Natural killer cell (primary cell): ENCODE results near the gene ADM5. TPM values are rescaled to one million over a fixed set of nuclear protein-coding genes. Genes with fewer than 3 reads are reported as not detected.

Source experiments
- ATAC-seq, 3 donors: fragments of 150-1000 bp in 2 of 3; fragments of 200-7000 bp in 1 of 3; cut with Tn5 transposase; 1 replicate in 1 of 3; 2 replicates in 2 of 3; pipeline ENCODE4 v1.10.0; 2021; ENCODE audit warnings: mild to moderate bottlenecking in 2 of 3, moderate library complexity in 2 of 3
- DNase-seq, 2 donors: peaks; one replicate each; pipeline versions ENCODE4 v3.0.0 to v3.0.0-alpha.2; 2013 to 2021; ENCODE audit warnings: mixed read lengths in 1 of 2
- H3K27ac ChIP-seq: one replicate; pipeline ENCODE4 v1.5.1; 2013; ENCODE audit warnings: mild to moderate bottlenecking, low read length
- H3K27me3 ChIP-seq: one replicate; pipeline ENCODE4 v1.6.1; 2013; ENCODE audit warnings: low read length; ENCODE audit not compliant: control insufficient read depth, insufficient read depth
- H3K36me3 ChIP-seq: one replicate; pipeline ENCODE4 v1.6.1; 2013; ENCODE audit warnings: low read length; ENCODE audit not compliant: control insufficient read depth, insufficient read depth
- H3K4me1 ChIP-seq: one replicate; pipeline ENCODE4 v1.6.1; 2013; ENCODE audit warnings: low read length; ENCODE audit not compliant: control insufficient read depth, insufficient read depth
- H3K4me3 ChIP-seq: one replicate; pipeline ENCODE4 v1.5.1; 2013; ENCODE audit warnings: low read length
- H3K9me3 ChIP-seq: one replicate; pipeline ENCODE4 v1.6.1; 2013; ENCODE audit warnings: low read length; ENCODE audit not compliant: control insufficient read depth, insufficient read depth
- H3K27ac Mint-ChIP-seq, 2 donors: one replicate each; pipeline ENCODE4 v1.8.0; 2022; ENCODE audit warnings: mild to moderate bottlenecking in 2 of 2, mixed read lengths in 2 of 2, moderate library complexity in 1 of 2
- H3K27me3 Mint-ChIP-seq, 2 donors: one replicate each; pipeline ENCODE4 v1.8.0; 2022; ENCODE audit warnings: low read depth in 2 of 2, mixed read lengths in 2 of 2
- H3K36me3 Mint-ChIP-seq: one replicate; pipeline ENCODE4 v1.8.0; 2022; ENCODE audit warnings: mixed read lengths
- H3K4me1 Mint-ChIP-seq, 2 donors: one replicate each; pipeline ENCODE4 v1.8.0; 2022; ENCODE audit warnings: mixed read lengths in 2 of 2
- H3K4me3 Mint-ChIP-seq: one replicate; pipeline ENCODE4 v1.8.0; 2022; ENCODE audit warnings: mild to moderate bottlenecking, moderate library complexity, mixed read lengths
- H3K9me3 Mint-ChIP-seq, 2 donors: one replicate each; pipeline ENCODE4 v1.8.0; 2022; ENCODE audit warnings: mixed read lengths in 2 of 2
- whole genome bisulfite sequencing: methylation state at CpG from one replicate; pipeline ENCODE4 v1.1.7; 2013; ENCODE audit warnings: missing lambda C conversion rate; ENCODE audit not compliant: insufficient coverage; 5-methylcytosine and 5-hydroxymethylcytosine counted together
- intact Hi-C: fragments of 100-400 bp; cut with micrococcal nuclease; formaldehyde crosslinking; loops from one replicate; pipeline ENCODE4 v1.14.2; 2022
- total RNA-seq, 4 donors: library from RNA; stranded (reverse); fragments of 120-200 nt in 1 of 4; gene quantifications; one replicate each; pipeline versions ENCODE4 v1.2.3 to v1.2.4, GENCODE V29; 2013 to 2022
- TF ChIP-seq, protein P1 (sequence below): fragments of 200-600 bp; IDR thresholded peaks from one replicate; pipeline ENCODE4 v1.8.0; 2022; ENCODE audit warnings: antibody characterized with exemption

The ADM5 gene
- total RNA-seq, 3 donors from 2014 or later (not counting 1 experiment from before 2014, with no cell fraction given): 2.3 to 2.9 (median 2.4) TPM

DNA sequence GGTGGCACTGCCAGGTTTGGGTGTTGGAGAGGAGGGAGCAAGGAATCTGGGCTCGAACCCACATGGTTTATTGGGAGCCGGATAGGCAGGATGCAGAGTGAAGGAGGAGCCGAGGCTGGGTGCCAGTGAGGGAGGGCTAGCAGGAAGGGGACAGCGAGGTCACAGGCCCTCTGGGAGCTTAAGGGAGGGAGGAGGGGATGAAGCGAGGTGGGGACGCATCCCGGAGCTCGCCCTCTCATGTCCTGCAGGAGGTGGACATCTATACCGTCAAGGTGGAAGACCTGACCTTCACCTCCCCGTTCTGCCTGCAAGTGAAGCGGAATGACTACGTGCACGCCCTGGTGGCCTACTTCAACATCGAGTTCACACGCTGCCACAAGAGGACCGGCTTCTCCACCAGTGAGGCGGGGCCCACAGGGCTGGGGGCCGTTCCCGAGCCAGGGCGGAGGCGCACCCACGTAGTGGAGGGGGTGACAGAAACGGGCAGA is 3.5 kb upstream of the ADM5 start:
- H3K27me3 Mint-ChIP-seq: peaks cover 10 to 11% of the 10 kb centered on the region in 2 donors
- no peak overlapping the region for H3K27ac ChIP-seq
- H3K4me3 ChIP-seq: no peak overlapping the region
- intact Hi-C loops: no loop called here
- no peaks in the 10 kb centered on the region for H3K9me3 Mint-ChIP-seq
- DNase-seq: no peak
- peaks cover 12% of the 10 kb centered on the region for H3K27me3 ChIP-seq
- 91% methylated on average over 23 of the region's 23 CpGs for WGBS
- H3K9me3 ChIP-seq: no peaks in the 10 kb centered on the region
- peaks cover 12 to 33% of the 10 kb centered on the region in 2 donors for H3K4me1 Mint-ChIP-seq
- ATAC-seq: no peak
- no peak overlapping the region for H3K4me3 Mint-ChIP-seq
- no peak overlapping the region for H3K27ac Mint-ChIP-seq
- TF ChIP-seq, protein P1, sequence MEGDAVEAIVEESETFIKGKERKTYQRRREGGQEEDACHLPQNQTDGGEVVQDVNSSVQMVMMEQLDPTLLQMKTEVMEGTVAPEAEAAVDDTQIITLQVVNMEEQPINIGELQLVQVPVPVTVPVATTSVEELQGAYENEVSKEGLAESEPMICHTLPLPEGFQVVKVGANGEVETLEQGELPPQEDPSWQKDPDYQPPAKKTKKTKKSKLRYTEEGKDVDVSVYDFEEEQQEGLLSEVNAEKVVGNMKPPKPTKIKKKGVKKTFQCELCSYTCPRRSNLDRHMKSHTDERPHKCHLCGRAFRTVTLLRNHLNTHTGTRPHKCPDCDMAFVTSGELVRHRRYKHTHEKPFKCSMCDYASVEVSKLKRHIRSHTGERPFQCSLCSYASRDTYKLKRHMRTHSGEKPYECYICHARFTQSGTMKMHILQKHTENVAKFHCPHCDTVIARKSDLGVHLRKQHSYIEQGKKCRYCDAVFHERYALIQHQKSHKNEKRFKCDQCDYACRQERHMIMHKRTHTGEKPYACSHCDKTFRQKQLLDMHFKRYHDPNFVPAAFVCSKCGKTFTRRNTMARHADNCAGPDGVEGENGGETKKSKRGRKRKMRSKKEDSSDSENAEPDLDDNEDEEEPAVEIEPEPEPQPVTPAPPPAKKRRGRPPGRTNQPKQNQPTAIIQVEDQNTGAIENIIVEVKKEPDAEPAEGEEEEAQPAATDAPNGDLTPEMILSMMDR: no peak
- peaks cover 20% of the 10 kb centered on the region for H3K4me1 ChIP-seq
- peaks cover 43% of the 10 kb centered on the region for H3K36me3 ChIP-seq
- H3K36me3 Mint-ChIP-seq: no peaks in the 10 kb centered on the region

DNA sequence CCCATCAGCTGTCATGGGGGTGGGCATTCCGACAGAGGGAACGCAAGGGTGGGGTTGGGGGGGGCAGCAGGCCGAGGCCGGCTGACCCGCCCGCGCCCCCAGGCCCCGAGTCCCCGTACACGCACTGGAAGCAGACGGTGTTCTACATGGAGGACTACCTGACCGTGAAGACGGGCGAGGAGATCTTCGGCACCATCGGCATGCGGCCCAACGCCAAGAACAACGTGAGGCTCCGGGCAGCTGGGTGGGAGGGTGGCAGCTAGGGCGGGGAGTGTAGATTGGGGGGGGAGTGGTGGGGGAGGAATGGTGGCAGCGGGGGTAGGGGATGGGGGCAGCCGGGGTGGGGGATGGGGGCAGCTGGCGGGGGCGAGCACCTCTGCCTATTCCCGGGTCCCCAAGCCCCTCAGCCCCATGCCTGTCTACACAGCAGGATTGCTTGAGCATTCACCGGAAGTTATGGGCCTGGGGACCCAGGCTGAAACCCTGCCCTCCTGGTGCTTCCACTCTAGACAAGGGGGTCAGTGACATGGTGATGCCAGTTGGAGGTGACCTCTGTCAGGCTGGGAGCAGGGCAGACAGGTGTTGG is 2.8 kb upstream of the ADM5 start:
- no peak overlapping the region for H3K4me3 Mint-ChIP-seq
- Histone ChIP-seq H3K27me3 (peaks cover 19% of the 10 kb centered on the region), H3K9me3 (no peaks in the 10 kb centered on the region), H3K4me3 (no peak overlapping the region), H3K27ac (no peak overlapping the region), H3K4me1 (peaks cover 24% of the 10 kb centered on the region), H3K36me3 (peaks cover 39% of the 10 kb centered on the region)
- H3K36me3 Mint-ChIP-seq: no peaks in the 10 kb centered on the region
- H3K27ac Mint-ChIP-seq: peak overlapping the region in 1 of 2 donors; percentile 11
- peaks cover 15 to 17% of the 10 kb centered on the region in 2 donors for H3K27me3 Mint-ChIP-seq
- intact Hi-C loops: no loop called here
- ATAC-seq (no peak), DNase-seq (no peak)
- TF ChIP-seq, protein P1: no peak
- peaks cover 15 to 38% of the 10 kb centered on the region in 2 donors for H3K4me1 Mint-ChIP-seq
- WGBS: 97% methylated on average over 22 of the region's 27 CpGs
- no peaks in the 10 kb centered on the region for H3K9me3 Mint-ChIP-seq

DNA sequence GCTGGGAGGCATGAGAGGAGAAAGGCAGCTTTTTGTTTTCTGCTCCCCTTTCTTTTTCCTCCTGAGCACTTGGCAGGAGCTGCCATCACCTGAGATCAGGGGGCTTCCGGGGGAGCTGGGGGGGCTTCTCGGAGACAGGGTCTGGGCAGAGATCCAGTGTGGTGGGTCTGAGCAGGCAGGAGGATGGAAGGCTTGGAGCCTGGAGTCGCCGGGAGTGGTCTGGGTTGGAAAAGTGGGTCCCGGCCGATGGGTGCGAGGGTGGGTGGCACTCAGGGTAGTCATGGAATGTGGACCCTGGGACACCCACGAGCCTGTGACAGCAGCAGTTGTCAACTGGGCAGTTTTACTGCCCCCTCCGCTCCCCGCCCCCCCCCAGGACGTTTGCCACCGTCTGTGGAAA is 2.2 kb upstream of the ADM5 start:
- H3K27me3 ChIP-seq: peaks cover 21% of the 10 kb centered on the region
- TF ChIP-seq, protein P1: no peak
- H3K27me3 Mint-ChIP-seq: peaks cover 15 to 17% of the 10 kb centered on the region in 2 donors
- peaks cover 34% of the 10 kb centered on the region for H3K36me3 ChIP-seq
- H3K9me3 Mint-ChIP-seq: no peaks in the 10 kb centered on the region
- H3K4me3 Mint-ChIP-seq: no peak overlapping the region
- no peaks in the 10 kb centered on the region for H3K36me3 Mint-ChIP-seq
- H3K4me3 ChIP-seq: no peak overlapping the region
- H3K27ac Mint-ChIP-seq: peak overlapping the region in 1 of 2 donors; percentile 11
- no peaks in the 10 kb centered on the region for H3K9me3 ChIP-seq
- ATAC-seq: no peak
- intact Hi-C loops: no loop called here
- 83% methylated on average over 11 of the region's 12 CpGs for WGBS
- no peak overlapping the region for H3K27ac ChIP-seq
- no peak for DNase-seq
- peaks cover 27% of the 10 kb centered on the region for H3K4me1 ChIP-seq
- peaks cover 15 to 38% of the 10 kb centered on the region in 2 donors for H3K4me1 Mint-ChIP-seq
